HG03378 (cell line): Measurements from ENCODE around the gene UBE2C.
"Not testable (repeated sequence)": the region's sequence is repeated elsewhere in the genome, so short reads cannot be mapped to it uniquely, and the experiment has no call there.

Experiments used
- ATAC-seq: cut with Tn5 transposase; IDR thresholded peaks from one replicate; pipeline ENCODE4 v1.9.1; 2021; ENCODE audit warnings: mild to moderate bottlenecking, moderate library complexity; ENCODE audit not compliant: unreplicated experiment

Gene UBE2C

GRCh38 chr20:45829673-45830106 is 17.2 kb downstream of the UBE2C start:
- ATAC-seq = not testable (repeated sequence)

- no peak for ATAC-seq
Measured at GRCh38 chr20:45832619-45833018, 20.2 kb downstream of the UBE2C start.

- ATAC-seq = no peak
Measured at GRCh38 chr20:45833030-45833882, 20.8 kb downstream of the UBE2C start, which contains the start of gene SNX21. Gene SNX21, plus strand, starts transcription at chr20:45833799. Its CDS starts 121 bp downstream, at chr20:45833920.

GRCh38 chr20:45833883-45834796 is 21.7 kb downstream of the UBE2C start:
- ATAC-seq = no peak

GRCh38 chr20:45834797-45835161 is 22.3 kb downstream of the UBE2C start:
- no peak for ATAC-seq

GRCh38 chr20:45835329-45835765 is 22.9 kb downstream of the UBE2C start:
- no peak for ATAC-seq

GRCh38 chr20:45835825-45836224 is 23.4 kb downstream of the UBE2C start:
- no peak for ATAC-seq

- no peak for ATAC-seq
Measured at GRCh38 chr20:45836841-45837240, 24.4 kb downstream of the UBE2C start.

- no peak for ATAC-seq
Measured at GRCh38 chr20:45840700-45841198, 28.3 kb downstream of the UBE2C start.

GRCh38 chr20:45841407-45842129 is 29.1 kb downstream of the UBE2C start:
- no peak for ATAC-seq

- peak; percentile 53 for ATAC-seq
Measured at GRCh38 chr20:45842169-45842812, 29.8 kb downstream of the UBE2C start.

- no peak for ATAC-seq
Measured at GRCh38 chr20:45843506-45843905, 31.1 kb downstream of the UBE2C start.

- no peak for ATAC-seq
Measured at GRCh38 chr20:45845452-45845851, 33.0 kb downstream of the UBE2C start.

GRCh38 chr20:45848421-45848820 is 36.0 kb downstream of the UBE2C start:
- ATAC-seq = no peak

- no peak for ATAC-seq
Measured at GRCh38 chr20:45848969-45849582, 36.6 kb downstream of the UBE2C start.

GRCh38 chr20:45850238-45850637 is 37.8 kb downstream of the UBE2C start:
- no peak for ATAC-seq

GRCh38 chr20:45850926-45851325 is 38.5 kb downstream of the UBE2C start:
- no peak for ATAC-seq

GRCh38 chr20:45851501-45851900 is 39.1 kb downstream of the UBE2C start:
- ATAC-seq = no peak

GRCh38 chr20:45852326-45852725 is 39.9 kb downstream of the UBE2C start:
- ATAC-seq = no peak

GRCh38 chr20:45853484-45853883 is 41.0 kb downstream of the UBE2C start:
- no peak for ATAC-seq
